GM18858 (cell line): ENCODE data around the gene KLHL26.
A peak's percentile ranks its signal among the peaks of the same experiment; 100 is the strongest.
"Not testable (repeated sequence)": the region's sequence is repeated elsewhere in the genome, so short reads cannot be mapped to it uniquely, and the experiment has no call there.

Experiments
- ATAC-seq: cut with Tn5 transposase; IDR thresholded peaks from one replicate; pipeline ENCODE4 v1.9.1; 2021; ENCODE audit not compliant: unreplicated experiment

Gene KLHL26

DNA sequence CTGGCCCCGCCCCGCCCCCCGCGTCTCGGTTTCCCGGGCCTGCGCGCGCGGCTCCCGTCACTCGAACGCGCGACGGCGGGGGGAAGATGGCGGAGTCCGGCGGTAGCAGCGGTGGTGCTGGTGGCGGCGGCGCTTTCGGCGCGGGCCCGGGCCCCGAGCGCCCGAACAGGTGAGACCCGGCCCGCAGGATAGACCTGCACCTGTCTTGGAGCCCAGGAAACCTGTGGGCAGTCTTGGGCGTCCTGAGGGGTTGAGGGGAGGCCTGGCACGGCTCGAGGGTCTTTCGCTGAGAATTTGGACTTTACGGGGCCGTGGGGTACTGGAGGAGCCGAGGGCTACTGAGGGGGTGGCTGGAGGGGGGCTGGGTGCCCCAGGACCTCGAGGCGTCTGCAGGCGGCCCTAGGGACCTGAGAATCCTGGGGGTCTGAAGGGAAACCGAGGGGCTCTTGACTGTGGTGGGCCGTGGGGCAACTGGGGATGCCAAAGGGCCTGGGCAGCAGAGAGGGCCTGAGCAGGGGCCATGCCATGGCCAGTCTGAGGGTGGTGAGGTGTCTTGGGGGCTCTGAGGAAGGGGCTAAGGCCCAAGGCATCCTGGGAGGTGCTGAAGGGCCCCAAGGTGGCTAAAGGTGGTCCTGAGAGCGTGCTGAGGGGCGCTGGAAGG, at the start of gene KLHL26:
Gene KLHL26 (plus strand): TSS at position 60 of the 661 bp plus-strand sequence. CDS start 27 bp downstream, at position 87.
- ATAC-seq = peak; percentile 7

DNA sequence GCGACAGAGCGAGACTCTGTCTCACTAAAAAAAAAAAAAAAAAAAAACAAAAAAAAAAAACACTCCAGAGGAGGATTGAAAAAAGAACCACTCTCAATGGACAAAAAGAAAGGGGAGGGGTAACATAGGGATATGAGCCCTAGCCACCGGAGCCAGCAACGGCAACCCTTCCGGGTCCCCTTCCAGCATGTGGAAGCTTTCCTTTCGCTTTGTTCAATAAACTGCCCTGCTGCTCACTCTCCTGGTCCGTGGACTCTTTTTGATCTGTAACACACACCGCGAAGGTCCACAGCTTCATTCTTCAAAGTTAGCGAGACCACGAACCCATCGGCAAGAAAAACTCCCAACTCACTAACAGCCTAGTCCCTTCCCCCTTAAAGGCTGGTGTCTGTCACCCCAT, 49.3 kb upstream of the KLHL26 start:
- ATAC-seq = no peak

DNA sequence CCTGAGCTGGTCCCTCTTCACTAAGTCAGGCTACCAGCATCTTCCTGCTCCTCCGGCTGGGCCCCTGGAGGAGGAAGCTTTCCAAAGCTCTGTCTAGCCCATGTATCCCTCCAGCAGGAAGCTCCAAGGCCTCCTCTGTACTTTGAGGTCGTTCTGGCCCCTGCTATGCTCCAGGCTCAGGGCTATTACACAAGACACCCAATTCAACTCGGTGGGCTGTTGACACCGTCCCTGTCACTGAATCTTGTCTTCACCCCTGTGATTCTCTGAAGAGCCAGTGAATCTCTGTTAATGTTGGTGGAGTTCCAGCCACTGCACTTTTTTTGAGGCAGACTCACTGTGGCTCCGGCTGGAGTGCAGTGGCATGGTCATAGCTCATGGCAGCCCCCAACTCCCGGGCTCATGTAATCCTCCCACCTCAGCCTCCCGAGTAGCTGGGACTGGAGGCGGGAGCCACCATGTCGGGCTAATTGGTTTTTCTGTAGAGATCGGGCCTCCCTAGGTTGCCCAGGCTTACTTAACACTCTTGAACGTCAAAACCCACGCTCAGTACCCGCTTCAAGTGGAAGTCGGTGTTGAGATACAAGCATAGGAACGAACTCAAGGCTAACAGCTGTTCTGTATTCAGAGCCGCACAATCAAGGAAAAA, 48.7 kb upstream of the KLHL26 start:
- no peak for ATAC-seq

DNA sequence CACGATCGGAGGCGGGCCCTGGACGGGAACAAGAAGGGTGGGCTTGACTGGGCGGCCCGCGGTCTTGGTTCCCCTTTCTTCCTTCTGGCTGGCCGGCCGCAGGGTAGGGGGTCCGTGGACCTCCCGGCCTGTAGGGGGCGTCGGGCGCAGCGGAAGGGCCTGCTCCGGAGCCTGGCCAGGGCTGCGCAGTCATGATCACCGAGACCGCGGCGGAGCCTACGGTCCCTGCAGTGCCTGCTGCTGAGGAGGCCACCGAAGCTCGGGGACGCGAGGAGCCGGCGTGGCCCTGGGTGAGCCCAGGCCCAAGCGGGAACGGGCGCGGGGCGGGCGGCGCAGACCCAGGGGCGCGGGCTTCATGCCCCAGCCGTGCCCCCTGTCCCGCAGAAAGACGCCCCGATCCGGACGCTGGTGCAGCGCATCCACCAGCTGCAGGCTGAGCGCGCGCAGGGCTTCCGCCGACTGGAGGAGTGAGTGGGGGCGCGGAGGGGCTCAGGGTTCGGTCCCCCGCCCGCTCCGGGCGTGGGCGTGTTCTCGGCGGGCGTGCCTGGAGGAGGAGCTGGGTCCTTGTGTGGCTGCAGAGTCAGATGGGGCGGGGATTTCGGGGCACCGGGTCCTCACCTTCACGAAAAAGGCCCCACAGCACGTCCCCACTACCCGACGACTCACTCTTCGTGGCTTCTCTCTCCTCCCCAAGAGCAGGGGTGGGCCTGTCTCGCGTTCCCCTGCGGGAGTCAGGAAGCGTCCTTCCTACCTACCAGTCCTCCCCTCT, 48.0 kb upstream of the KLHL26 start, which contains the start of gene REX1BD:
Gene REX1BD (plus strand): TSS at position 188 of the 769 bp plus-strand sequence. CDS start 4 bp downstream, at position 192.
- ATAC-seq = peak; percentile 65

DNA sequence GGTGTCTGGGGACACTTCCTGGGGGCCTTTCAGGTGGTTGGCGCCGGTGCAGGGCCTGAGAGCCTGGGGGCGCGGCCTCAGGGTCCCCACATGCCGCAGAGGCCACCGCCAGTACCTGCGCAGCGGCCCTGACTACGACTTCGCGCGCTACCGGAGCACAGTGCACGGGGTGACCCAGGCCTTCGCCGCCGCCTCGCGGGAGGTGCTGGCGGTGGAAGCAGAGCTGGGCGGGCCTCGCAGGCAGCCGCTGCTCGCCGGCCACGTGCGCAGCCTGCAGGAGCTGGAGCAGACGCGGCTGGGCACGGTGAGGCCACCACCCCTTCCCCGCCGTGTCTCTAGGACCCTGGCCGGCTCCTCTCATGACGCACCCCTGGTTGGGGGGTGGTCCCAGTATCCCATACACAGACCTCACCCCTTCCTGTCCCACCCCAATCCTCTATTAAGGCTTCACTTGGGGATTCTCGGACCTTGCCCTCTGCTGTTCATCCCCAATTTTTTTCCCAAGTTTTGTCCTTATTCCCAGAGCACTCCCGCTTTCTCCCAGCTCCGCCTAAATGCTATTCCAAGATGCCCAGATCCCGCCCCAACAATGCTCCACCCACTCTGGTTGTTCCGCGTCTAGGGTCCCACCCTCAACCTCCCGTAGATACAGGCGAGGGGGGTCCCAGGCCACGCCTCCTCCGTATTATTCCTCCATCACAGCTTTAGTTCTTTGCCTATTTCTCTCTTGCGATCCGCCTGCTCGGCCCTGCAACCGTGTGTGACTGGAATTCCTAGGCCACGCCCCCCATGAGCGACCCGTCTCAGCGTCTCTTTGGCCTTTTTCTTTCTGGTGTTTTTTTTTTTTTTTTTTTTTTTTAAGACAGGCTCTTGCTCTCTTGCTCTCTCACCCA, 47.2 kb upstream of the KLHL26 start:
- ATAC-seq = peak; percentile 21

DNA sequence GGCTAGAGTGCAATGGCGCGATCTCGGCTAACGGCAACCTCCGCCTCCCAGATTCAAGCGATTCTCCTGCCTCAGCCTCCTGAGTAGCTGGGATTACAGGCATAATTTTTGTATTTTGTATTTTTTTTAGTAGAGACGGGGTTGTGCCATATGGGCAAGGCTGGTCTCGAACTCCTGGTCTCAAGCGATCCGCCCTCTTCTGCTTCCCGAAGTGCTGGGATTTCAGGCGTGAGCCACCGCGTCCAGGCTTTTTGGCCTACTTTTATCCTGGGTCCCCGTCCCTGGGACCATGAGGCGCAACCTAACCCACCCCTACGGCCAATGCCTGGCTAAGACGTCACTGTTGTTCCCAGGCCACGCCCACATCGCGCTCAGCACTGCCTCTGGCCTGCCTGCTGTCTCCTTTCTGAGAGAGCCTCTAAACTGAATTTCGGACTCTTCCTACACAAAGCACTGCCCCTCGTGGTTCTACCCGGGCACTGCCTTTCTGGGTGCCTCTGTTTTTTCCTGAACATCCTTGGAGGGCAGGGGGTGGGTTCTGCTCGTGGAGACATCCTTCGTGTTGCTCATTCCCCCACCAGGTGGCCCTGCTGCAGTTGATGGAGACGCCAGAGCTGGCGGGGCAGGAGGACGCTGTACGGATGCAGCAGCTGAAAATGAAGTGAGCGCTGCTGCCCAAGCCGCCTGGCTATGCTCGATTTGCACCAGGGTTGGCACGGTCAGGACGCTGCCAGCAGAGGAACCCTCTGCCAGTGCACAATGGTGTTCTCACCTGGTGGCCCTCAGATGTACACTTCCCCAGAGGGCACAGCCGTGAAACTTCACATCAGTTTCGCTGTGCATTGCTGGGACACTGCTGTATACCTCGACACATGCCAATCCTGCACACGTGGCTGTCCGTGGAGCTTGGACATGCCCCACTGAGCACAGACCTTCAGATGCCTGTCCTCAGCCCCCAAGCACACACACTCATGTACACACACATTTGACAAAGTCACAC, 46.3 kb upstream of the KLHL26 start:
- ATAC-seq = no peak

DNA sequence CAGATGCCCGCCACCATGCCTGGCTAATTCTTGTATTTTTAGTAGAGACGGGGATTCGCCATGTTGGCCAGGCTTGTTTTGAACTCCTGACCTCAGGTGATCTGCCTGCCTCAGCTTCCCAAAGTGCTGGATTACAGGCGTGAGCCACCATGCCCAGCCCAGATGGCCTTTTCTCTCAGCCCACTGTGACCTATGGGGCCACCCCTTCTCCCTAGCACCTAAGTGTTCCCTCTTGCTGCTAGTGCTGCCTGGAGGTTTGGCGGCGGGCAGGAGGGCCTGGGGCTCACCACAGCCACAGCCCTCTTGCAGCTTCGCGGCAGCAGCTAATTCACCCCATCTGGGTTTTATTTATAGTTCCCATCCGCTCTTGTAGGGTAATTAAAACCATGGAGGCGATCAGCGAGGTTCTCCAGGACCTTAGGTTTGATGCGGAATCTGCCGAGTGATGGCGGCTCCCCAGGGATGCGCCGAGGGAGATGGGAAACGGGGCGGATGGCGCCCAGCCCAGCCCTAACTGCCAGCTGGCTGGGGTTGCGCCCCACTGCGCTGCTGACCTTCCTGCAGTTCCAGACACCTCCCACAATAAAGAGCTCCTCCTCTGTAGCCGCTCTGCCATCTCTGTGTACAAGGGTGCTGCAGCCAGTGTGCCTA, 45.0 kb upstream of the KLHL26 start:
- ATAC-seq = no peak

DNA sequence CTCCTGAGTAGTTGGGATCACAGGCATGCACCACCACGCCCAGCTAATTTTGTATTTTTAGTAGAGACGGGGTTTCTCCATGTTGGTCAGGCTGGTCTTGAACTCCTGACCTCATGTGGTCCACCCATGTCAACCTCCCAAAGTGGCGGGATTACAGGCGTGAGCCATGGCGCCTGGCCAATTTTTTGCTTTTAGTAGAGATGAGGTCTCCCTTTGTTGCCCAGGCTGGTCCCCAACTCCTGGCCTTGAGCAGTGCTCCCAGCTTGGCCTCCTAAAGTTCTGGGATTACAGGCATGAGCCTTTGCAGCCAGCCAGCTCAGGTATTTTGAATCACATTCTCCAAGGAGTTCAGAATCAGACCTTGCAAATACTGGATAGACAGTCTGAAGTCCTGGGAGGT, 44.1 kb upstream of the KLHL26 start:
- ATAC-seq = not testable (repeated sequence)

- no peak for ATAC-seq
Measured at GRCh38 chr19:18593367-18594095, 43.3 kb upstream of the KLHL26 start.

GRCh38 chr19:18594096-18594823, 42.6 kb upstream of the KLHL26 start:
- no peak for ATAC-seq

- ATAC-seq = no peak
Measured at GRCh38 chr19:18594824-18595373, 41.9 kb upstream of the KLHL26 start.

- no peak for ATAC-seq
Measured at GRCh38 chr19:18595475-18595874, 41.4 kb upstream of the KLHL26 start.

GRCh38 chr19:18596752-18597157, 40.1 kb upstream of the KLHL26 start:
- ATAC-seq = no peak

DNA sequence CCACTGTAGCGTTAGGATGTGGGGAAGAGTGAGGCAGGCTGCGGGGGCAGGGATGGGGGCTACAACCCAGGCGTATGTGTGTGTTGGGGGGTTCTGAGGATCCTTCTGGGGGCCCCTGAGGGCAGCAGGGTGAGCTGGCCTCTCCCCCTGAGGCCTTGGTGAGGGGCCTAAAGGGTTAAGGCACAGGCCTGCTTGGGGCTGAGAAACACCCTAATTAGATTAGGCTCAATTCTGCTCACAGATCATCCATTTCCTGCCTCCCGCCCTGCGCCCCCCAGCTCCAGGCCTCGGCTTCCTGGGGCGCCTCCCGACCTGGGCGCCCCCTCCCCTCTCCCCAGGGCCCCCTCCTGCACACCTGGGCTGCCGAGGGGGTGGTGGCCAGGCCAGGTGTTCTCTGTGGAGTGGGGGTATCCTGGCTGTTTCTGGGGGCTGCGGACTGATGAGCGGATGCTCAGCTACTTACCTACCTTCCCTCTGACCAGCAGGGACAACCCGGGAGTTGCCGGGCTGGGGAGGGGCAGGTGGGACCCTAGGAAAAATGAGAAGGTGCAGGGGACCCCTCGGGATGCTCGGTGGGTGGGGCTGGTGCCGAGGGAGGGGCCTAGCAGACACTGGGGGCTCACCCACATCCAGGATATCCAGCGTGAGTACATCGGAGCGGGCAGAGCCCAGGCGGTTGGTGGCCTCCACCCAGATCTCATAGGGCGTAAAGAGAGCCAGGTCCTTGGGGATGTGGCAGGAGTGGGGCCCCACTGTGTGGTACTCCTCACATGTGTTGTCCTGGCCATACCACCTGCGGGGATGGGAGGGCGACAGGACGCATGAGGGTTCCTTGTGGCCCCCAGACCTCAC, 38.8 kb upstream of the KLHL26 start:
- ATAC-seq = no peak

GRCh38 chr19:18599485-18599884, 37.3 kb upstream of the KLHL26 start:
- no peak for ATAC-seq

DNA sequence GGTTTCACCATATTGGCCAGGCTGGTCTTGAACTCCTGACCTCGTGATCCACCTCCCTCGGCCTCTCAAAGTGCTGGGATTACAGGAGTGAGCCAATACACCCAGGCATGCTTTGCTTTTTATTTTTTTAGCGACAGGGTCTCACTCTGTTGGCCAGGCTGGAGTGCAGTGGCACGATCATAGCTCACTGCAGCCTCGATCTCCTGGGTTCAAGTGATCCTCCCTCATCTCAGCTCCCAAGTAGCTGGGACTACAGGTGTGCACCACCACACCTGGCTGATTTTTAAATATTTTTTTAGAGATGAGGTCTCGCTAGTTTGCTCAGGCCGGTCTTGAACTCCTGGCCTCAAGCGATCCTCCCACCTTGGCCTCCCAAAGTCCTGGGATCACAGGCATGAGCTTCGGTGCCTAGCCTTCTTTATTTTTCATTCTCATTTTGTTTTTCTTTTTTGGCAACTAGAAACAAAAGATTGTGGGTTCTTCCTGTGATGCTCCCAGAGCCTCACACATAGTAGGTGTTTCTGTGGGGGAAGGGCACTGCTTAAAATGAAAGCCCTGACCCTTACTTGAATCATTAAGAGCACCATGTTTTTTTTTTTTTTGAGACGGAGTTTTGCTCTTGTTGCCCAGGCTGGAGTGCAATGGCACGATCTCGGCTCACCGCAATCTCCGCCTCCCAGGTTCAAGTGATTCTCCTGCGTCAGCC, 36.0 kb upstream of the KLHL26 start:
- ATAC-seq = not testable (repeated sequence)
